IMR-90 (cell line): ENCODE measurements around the gene RNF166. TPM values are rescaled to one million over a fixed set of nuclear protein-coding genes. Genes with fewer than 3 reads are reported as not detected.

Experiments used
- ATAC-seq: fragments of 200-7000 bp; cut with Tn5 transposase; 2 replicates; pipeline ENCODE4 v1.9.1; 2020; ENCODE audit warnings: low read depth, mild to moderate bottlenecking, moderate library complexity
- BruUV-seq: library from RNA; stranded (reverse); fragments of 400-500 nt; replicated peaks from 2 replicates; lab custom pipeline; 2021; lab: Mats Ljungman, UMichigan
- CTCF ChIA-PET: fragments of 300-600 bp; formaldehyde crosslinking; extraction: SDS; loops from one replicate; lab custom pipeline; 2021; ENCODE audit warnings: antibody characterized with exemption; lab: Yijun Ruan, JAX
- POLR2A ChIA-PET: fragments of 300-600 bp; sonication (Branson Sonifier 250); formaldehyde crosslinking; loops from one replicate; lab custom pipeline; 2022; ENCODE audit warnings: antibody characterized with exemption; ENCODE audit not compliant: unreplicated experiment; lab: Charles Lee
- DNase-seq: peaks from one replicate; pipeline ENCODE4 v3.0.0; 2013
- H2AFZ ChIP-seq: replicated peaks from 2 replicates; pipeline ENCODE3; 2013; ENCODE audit warnings: low read length, mild to moderate bottlenecking; ENCODE audit not compliant: poor library complexity
- H2AK5ac ChIP-seq: 2 replicates; pipeline ENCODE4 v1.6.1; 2013; ENCODE audit warnings: low read depth, low read length, inconsistent platforms
- H2AK9ac ChIP-seq: replicated peaks from 2 replicates; pipeline ENCODE3; 2013; ENCODE audit warnings: mild to moderate bottlenecking, low read depth, low read length, moderate library complexity; ENCODE audit not compliant: poor library complexity
- H2BK120ac ChIP-seq: 2 replicates; pipeline ENCODE4 v1.6.1; 2013; ENCODE audit warnings: low read depth, low read length, inconsistent platforms
- H2BK15ac ChIP-seq: 3 replicates; pipeline ENCODE4 v1.6.1; 2013; ENCODE audit warnings: low read depth, low read length, inconsistent platforms
- H2BK20ac ChIP-seq: 2 replicates; pipeline ENCODE4 v1.6.1; 2013; ENCODE audit warnings: low read depth, mild to moderate bottlenecking, inconsistent platforms, low read length, moderate library complexity
- H2BK5ac ChIP-seq: 2 replicates; pipeline ENCODE4 v1.6.1; 2013; ENCODE audit warnings: mild to moderate bottlenecking, low read depth, low read length, inconsistent platforms; ENCODE audit not compliant: poor library complexity, severe bottlenecking
- H3K14ac ChIP-seq: replicated peaks from 2 replicates; pipeline ENCODE4 v1.6.1; 2013; ENCODE audit warnings: low read depth, low read length, inconsistent platforms
- H3K18ac ChIP-seq: 2 replicates; pipeline ENCODE4 v1.6.1; 2013; ENCODE audit warnings: low read depth, low read length, control low read depth
- H3K23ac ChIP-seq: 2 replicates; pipeline ENCODE4 v1.6.1; 2013; ENCODE audit warnings: low read depth, low read length, inconsistent platforms
- H3K27ac ChIP-seq: 2 replicates; pipeline ENCODE4 v1.5.1; 2013; ENCODE audit warnings: mild to moderate bottlenecking, control low read depth, low read length; ENCODE audit not compliant: insufficient read depth
- H3K27me3 ChIP-seq: 2 replicates; pipeline ENCODE4 v1.6.1; 2013; ENCODE audit warnings: low read length; ENCODE audit not compliant: control insufficient read depth, insufficient read depth
- H3K36me3 ChIP-seq: 2 replicates; pipeline ENCODE4 v1.6.1; 2013; ENCODE audit warnings: low read length, mixed read lengths; ENCODE audit not compliant: control insufficient read depth, insufficient read depth
- H3K4ac ChIP-seq: 2 replicates; pipeline ENCODE4 v1.6.1; 2013; ENCODE audit warnings: low read depth, low read length, inconsistent platforms
- H3K4me1 ChIP-seq: 2 replicates; pipeline ENCODE4 v1.6.1; 2013; ENCODE audit warnings: low read length, mixed read lengths; ENCODE audit not compliant: control insufficient read depth, insufficient read depth
- H3K4me2 ChIP-seq: 2 replicates; pipeline ENCODE4 v1.6.1; 2013; ENCODE audit warnings: low read depth, mild to moderate bottlenecking, control low read depth, low read length, moderate library complexity
- H3K4me3 ChIP-seq: 2 replicates; pipeline ENCODE4 v1.5.1; 2013; ENCODE audit warnings: low read depth, mild to moderate bottlenecking, control low read depth, low read length, moderate library complexity; ENCODE audit not compliant: insufficient read depth
- H3K56ac ChIP-seq: 2 replicates; pipeline ENCODE4 v1.6.1; 2013; ENCODE audit warnings: low read length, inconsistent platforms; ENCODE audit not compliant: insufficient read depth; ENCODE audit errors: extremely low read depth
- H3K79me1 ChIP-seq, 2 experiments: 2 replicates each; pipeline ENCODE4 v1.6.1; 2013; ENCODE audit warnings: low read length in 2 of 2, inconsistent platforms in 1 of 2, low read depth in 1 of 2
- H3K9ac ChIP-seq: 2 replicates; pipeline ENCODE4 v1.6.1; 2013; ENCODE audit warnings: low read depth, low read length, control low read depth
- H3K9me1 ChIP-seq: 2 replicates; pipeline ENCODE4 v1.6.1; 2013; ENCODE audit warnings: low read length, inconsistent platforms; ENCODE audit not compliant: insufficient read depth
- H3K9me3 ChIP-seq: 2 replicates; pipeline ENCODE4 v1.6.1; 2013; ENCODE audit warnings: low read length; ENCODE audit not compliant: control insufficient read depth, insufficient read depth
- H4K20me1 ChIP-seq: 2 replicates; pipeline ENCODE4 v1.6.1; 2013; ENCODE audit warnings: low read length, inconsistent platforms; ENCODE audit not compliant: insufficient read depth
- H4K5ac ChIP-seq: 2 replicates; pipeline ENCODE4 v1.6.1; 2013; ENCODE audit warnings: mild to moderate bottlenecking, low read depth, low read length, control low read depth
- H4K8ac ChIP-seq, 2 experiments: 2 replicates each; pipeline ENCODE4 v1.6.1; 2013; ENCODE audit warnings: low read depth in 2 of 2, low read length in 2 of 2, control low read depth in 1 of 2, inconsistent platforms in 1 of 2
- H4K91ac ChIP-seq: 2 replicates; pipeline ENCODE4 v1.6.1; 2013; ENCODE audit warnings: low read depth, low read length, inconsistent platforms; ENCODE audit not compliant: insufficient read depth
- BHLHE40 ChIP-seq: fragments of 150-350 bp; IDR thresholded peaks from 2 replicates; pipeline ENCODE4 v1.6.1; 2016; ENCODE audit warnings: mild to moderate bottlenecking, low read depth, low read length
- CEBPB ChIP-seq: IDR thresholded peaks from 2 replicates; pipeline ENCODE4 v1.6.1; 2012; ENCODE audit warnings: low read depth, low read length, improper control_type of control experiment
- CHD1 ChIP-seq: IDR thresholded peaks from 2 replicates; pipeline ENCODE4 v1.6.1; 2012; ENCODE audit warnings: low read depth, low read length, improper control_type of control experiment
- FOS ChIP-seq: fragments of 150-350 bp; IDR thresholded peaks from 2 replicates; pipeline ENCODE4 v1.6.1; 2016; ENCODE audit warnings: low read depth, low read length
- MAFK ChIP-seq: IDR thresholded peaks from 2 replicates; pipeline ENCODE4 v1.6.1; 2012; ENCODE audit warnings: low read depth, low read length, improper control_type of control experiment
- MAZ ChIP-seq: IDR thresholded peaks from 2 replicates; pipeline ENCODE4 v1.6.1; 2012; ENCODE audit warnings: low read depth, mild to moderate bottlenecking, low read length, improper control_type of control experiment, moderate library complexity, borderline replicate concordance
- MXI1 ChIP-seq: IDR thresholded peaks from 2 replicates; pipeline ENCODE4 v1.6.1; 2012; ENCODE audit warnings: low read depth, mild to moderate bottlenecking, low read length, moderate library complexity, borderline replicate concordance
- NFE2L2 ChIP-seq: fragments of 150-350 bp; IDR thresholded peaks from 2 replicates; pipeline ENCODE4 v1.6.1; 2016; ENCODE audit warnings: low read depth, mild to moderate bottlenecking, low read length
- POLR2A ChIP-seq: IDR thresholded peaks from 2 replicates; pipeline ENCODE4 v1.6.1; 2012; ENCODE audit warnings: mild to moderate bottlenecking, low read depth, low read length
- RAD21 ChIP-seq: IDR thresholded peaks from 2 replicates; pipeline ENCODE4 v1.6.1; 2012; ENCODE audit warnings: low read length, improper control_type of control experiment
- RCOR1 ChIP-seq: IDR thresholded peaks from 2 replicates; pipeline ENCODE4 v1.6.1; 2012; ENCODE audit warnings: mild to moderate bottlenecking, low read length, improper control_type of control experiment; ENCODE audit not compliant: insufficient replicate concordance
- RFX5 ChIP-seq: IDR thresholded peaks from 2 replicates; pipeline ENCODE4 v1.8.0; 2012; ENCODE audit warnings: low read depth, mild to moderate bottlenecking, low read length, moderate library complexity
- SMC3 ChIP-seq: fragments of 150-350 bp; IDR thresholded peaks from 2 replicates; pipeline ENCODE4 v1.6.1; 2016; ENCODE audit warnings: low read depth, mild to moderate bottlenecking, antibody characterized with exemption, low read length, moderate library complexity
- WGBS, 2 experiments: methylation state at CpG; one replicate each; pipeline versions ENCODE4 v1.1.5 to v1.1.7; 2013; ENCODE audit warnings: missing lambda C conversion rate in 2 of 2; ENCODE audit not compliant: insufficient read length in 1 of 2; ENCODE audit errors: extremely low coverage in 2 of 2; 5-methylcytosine and 5-hydroxymethylcytosine counted together
- dilution Hi-C: fragments of 300-500 bp; cut with HindIII; formaldehyde crosslinking; loops from one replicate; pipeline ENCODE4 v1.14.3; 2018; ENCODE audit warnings: low sequenced_read_pairs; ENCODE audit not compliant: unreplicated experiment
- in situ Hi-C: fragments of 300-500 bp; cut with MboI; formaldehyde crosslinking; loops from 3 replicates; pipeline ENCODE4 v1.14.3; 2019; ENCODE audit warnings: low sequenced_read_pairs, inconsistent platforms, mixed read lengths
- intact Hi-C: fragments of 100-400 bp; cut with micrococcal nuclease; formaldehyde crosslinking; loops from 2 replicates; pipeline ENCODE4 v1.10.0; 2022
- polyA plus RNA-seq, 3 experiments: library from polyadenylated mRNA; depleted of rRNA; stranded (reverse); fragments of >200 nt; gene quantifications; 2 replicates each; pipeline ENCODE4 v1.2.3, GENCODE V29; 2012; ENCODE audit warnings: low replicate concordance in 1 of 3
- total RNA-seq: library from RNA; depleted of rRNA; stranded (reverse); fragments of >200 nt; gene quantifications from 2 replicates; pipeline ENCODE4 v1.2.3, GENCODE V29; 2012
- TF ChIP-seq, protein P1 (sequence below): fragments of 150-350 bp; IDR thresholded peaks from 2 replicates; pipeline ENCODE4 v1.6.1; 2017; ENCODE audit warnings: mild to moderate bottlenecking, antibody characterized with exemption, low read length, low read depth
- TF ChIP-seq, protein P2 (sequence below): fragments of 150-350 bp; IDR thresholded peaks from 2 replicates; pipeline ENCODE4 v1.6.1; 2016; ENCODE audit warnings: low read depth, mild to moderate bottlenecking, low read length, moderate library complexity, borderline replicate concordance
- TF ChIP-seq, protein P3 (sequence below): conservative IDR thresholded peaks from 2 replicates; pipeline ENCODE4 v1.5.1; 2012; ENCODE audit warnings: mild to moderate bottlenecking, low read depth, low read length, improper control_type of control experiment

Gene RNF166
- total and polyA plus RNA-seq, 2 of the 4 experiments (the other 2 are of a cell fraction), result 8.1 to 17.4 TPM

DNA sequence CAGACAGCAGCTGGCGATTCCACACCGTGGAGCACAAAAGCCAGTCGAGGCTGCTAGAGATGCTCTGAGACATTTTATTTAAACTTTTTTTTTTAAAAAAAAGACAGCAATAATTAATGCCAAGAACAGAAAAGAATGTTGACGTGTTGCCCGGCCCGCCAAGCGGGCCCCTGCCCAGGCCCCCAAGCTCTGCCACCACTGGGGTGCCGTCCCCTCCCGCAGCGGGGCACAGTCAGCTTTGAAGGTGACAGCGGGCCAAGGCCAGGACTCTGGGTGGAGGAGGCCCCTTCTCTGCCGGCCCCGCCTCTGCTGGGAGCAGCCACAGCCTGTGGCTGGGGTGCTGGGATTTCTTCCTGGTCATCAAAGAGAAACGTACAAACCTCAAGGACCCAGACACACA, 9.8 kb downstream of the RNF166 start:
- Histone ChIP-seq H4K20me1 (no peaks in the 10 kb centered on the region; the same call in 1 of the 2 replicates), H3K4me1 (peaks cover 8% of the 10 kb centered on the region), H2BK15ac (no peak overlapping the region), H3K9me3 (no peaks in the 10 kb centered on the region), H3K4me2 (no peak overlapping the region), H3K79me1 (peaks cover 0 to 19% of the 10 kb centered on the region in 2 experiments; a peak in 2 of 4 replicates), H4K8ac (no peak overlapping the region), H2BK120ac (no peak overlapping the region), H3K14ac (no peak overlapping the region), H4K5ac (no peak overlapping the region), H2BK5ac (no peak overlapping the region), H2AK5ac (no peak overlapping the region), H4K91ac (no peak overlapping the region), H2AK9ac (no peak overlapping the region), H3K27me3 (no peaks in the 10 kb centered on the region; the same call in 1 of the 2 replicates), H3K9ac (no peak overlapping the region), H3K56ac (no peak overlapping the region), H3K9me1 (no peaks in the 10 kb centered on the region; the same call in none of the 2 replicates), H2BK20ac (no peak overlapping the region), H3K4me3 (no peak overlapping the region), H3K18ac (no peak overlapping the region), H3K23ac (no peak overlapping the region), H3K27ac (no peak overlapping the region), H3K4ac (no peak overlapping the region), H3K36me3 (peaks cover 33% of the 10 kb centered on the region), H2AFZ (no peak overlapping the region)
- no TSS peak for BruUV-seq
- in situ Hi-C loops (no loop called here), dilution Hi-C loops (no loop called here), intact Hi-C loops (no loop called here)
- POLR2A ChIA-PET, result no interaction called here
- no peak for ATAC-seq
- 100% methylated on average over 1 of the region's 14 CpGs; no CpG with 5 or more reads in 1 of the 2 experiments for WGBS, 2 experiments
- DNase-seq, result no peak
- CTCF ChIA-PET, result no interaction called here
- no peak for TF ChIP-seq MAFK
- no peak for TF ChIP-seq CHD1
- TF ChIP-seq CEBPB, result no peak
- no peak for TF ChIP-seq RFX5
- no peak for TF ChIP-seq BHLHE40
- TF ChIP-seq RAD21, result no peak
- no peak for TF ChIP-seq MAZ
- TF ChIP-seq NFE2L2, result no peak
- TF ChIP-seq, protein P1, sequence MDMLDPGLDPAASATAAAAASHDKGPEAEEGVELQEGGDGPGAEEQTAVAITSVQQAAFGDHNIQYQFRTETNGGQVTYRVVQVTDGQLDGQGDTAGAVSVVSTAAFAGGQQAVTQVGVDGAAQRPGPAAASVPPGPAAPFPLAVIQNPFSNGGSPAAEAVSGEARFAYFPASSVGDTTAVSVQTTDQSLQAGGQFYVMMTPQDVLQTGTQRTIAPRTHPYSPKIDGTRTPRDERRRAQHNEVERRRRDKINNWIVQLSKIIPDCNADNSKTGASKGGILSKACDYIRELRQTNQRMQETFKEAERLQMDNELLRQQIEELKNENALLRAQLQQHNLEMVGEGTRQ, result no peak
- TF ChIP-seq POLR2A, result no peak
- no peak for TF ChIP-seq FOS
- TF ChIP-seq SMC3, result no peak
- no peak for TF ChIP-seq RCOR1
- TF ChIP-seq, protein P2, sequence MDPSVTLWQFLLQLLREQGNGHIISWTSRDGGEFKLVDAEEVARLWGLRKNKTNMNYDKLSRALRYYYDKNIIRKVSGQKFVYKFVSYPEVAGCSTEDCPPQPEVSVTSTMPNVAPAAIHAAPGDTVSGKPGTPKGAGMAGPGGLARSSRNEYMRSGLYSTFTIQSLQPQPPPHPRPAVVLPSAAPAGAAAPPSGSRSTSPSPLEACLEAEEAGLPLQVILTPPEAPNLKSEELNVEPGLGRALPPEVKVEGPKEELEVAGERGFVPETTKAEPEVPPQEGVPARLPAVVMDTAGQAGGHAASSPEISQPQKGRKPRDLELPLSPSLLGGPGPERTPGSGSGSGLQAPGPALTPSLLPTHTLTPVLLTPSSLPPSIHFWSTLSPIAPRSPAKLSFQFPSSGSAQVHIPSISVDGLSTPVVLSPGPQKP, result no peak
- TF ChIP-seq MXI1, result no peak
- TF ChIP-seq, protein P3, sequence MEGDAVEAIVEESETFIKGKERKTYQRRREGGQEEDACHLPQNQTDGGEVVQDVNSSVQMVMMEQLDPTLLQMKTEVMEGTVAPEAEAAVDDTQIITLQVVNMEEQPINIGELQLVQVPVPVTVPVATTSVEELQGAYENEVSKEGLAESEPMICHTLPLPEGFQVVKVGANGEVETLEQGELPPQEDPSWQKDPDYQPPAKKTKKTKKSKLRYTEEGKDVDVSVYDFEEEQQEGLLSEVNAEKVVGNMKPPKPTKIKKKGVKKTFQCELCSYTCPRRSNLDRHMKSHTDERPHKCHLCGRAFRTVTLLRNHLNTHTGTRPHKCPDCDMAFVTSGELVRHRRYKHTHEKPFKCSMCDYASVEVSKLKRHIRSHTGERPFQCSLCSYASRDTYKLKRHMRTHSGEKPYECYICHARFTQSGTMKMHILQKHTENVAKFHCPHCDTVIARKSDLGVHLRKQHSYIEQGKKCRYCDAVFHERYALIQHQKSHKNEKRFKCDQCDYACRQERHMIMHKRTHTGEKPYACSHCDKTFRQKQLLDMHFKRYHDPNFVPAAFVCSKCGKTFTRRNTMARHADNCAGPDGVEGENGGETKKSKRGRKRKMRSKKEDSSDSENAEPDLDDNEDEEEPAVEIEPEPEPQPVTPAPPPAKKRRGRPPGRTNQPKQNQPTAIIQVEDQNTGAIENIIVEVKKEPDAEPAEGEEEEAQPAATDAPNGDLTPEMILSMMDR, result no peak
